ENCODE measurements around the gene INSM1.

The INSM1 gene

DNA sequence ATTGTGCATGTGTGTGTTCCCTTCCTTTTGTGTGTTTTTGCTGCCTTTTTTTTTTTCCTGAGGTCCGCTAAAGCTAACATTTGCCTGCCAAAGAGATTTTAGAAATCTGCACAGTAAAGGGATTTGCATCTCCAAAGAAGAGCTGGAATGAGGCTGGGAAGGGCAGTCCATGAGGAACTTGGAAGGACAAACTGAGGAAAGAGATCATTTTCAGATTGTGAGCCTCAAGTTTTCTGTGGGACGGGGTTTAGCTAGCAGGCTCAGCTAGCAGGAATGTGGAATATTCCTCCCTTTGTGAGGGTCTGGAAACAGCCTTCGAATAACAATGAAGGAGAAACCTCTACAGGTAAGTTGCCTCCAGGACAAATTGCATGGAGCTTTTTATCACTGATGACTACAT, 3.8 kb downstream of the INSM1 start:
- TF ChIP-seq, protein P1, sequence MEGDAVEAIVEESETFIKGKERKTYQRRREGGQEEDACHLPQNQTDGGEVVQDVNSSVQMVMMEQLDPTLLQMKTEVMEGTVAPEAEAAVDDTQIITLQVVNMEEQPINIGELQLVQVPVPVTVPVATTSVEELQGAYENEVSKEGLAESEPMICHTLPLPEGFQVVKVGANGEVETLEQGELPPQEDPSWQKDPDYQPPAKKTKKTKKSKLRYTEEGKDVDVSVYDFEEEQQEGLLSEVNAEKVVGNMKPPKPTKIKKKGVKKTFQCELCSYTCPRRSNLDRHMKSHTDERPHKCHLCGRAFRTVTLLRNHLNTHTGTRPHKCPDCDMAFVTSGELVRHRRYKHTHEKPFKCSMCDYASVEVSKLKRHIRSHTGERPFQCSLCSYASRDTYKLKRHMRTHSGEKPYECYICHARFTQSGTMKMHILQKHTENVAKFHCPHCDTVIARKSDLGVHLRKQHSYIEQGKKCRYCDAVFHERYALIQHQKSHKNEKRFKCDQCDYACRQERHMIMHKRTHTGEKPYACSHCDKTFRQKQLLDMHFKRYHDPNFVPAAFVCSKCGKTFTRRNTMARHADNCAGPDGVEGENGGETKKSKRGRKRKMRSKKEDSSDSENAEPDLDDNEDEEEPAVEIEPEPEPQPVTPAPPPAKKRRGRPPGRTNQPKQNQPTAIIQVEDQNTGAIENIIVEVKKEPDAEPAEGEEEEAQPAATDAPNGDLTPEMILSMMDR (IDR thresholded peaks at IDR 0.05; ENCODE audit: borderline replicate concordance, insufficient read depth, low read depth, low read length): no peak
- H3K4me3 ChIP-seq (ENCODE audit: low read depth, low read length): no peak overlapping the region

GRCh38 chr20:20373091-20373571, 5.2 kb downstream of the INSM1 start:
- TF ChIP-seq, protein P1 (IDR thresholded peaks at IDR 0.05; ENCODE audit: borderline replicate concordance, insufficient read depth, low read depth, low read length): no peak
- H3K4me3 ChIP-seq (ENCODE audit: low read depth, low read length): no peak overlapping the region

DNA sequence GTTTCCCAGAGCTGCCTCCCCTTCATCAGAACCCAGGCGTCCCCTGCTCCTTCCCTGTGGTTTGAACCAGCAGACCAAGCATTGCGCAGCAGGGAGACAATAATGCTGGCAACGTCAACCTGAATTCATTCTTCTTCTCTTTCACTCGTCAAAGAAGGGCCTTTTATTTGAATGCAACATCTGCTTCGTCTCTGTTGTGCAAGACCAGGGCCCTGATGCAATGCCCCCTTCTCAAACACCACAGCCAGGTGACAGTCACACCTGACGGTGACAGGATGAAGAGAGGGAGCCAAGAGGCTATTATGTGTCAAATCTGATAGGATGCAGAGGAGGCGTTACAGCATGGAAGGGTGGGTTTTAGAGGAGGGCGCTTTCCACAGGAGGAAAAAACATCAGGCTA, 8.0 kb downstream of the INSM1 start:
- no peak overlapping the region for H3K4me3 ChIP-seq (ENCODE audit: low read depth, low read length)
- TF ChIP-seq, protein P1 (IDR thresholded peaks at IDR 0.05; ENCODE audit: borderline replicate concordance, insufficient read depth, low read depth, low read length): no peak

- TF ChIP-seq, protein P1 (IDR thresholded peaks at IDR 0.05; ENCODE audit: borderline replicate concordance, insufficient read depth, low read depth, low read length): no peak
Measured at GRCh38 chr20:20386192-20386591, 18.3 kb downstream of the INSM1 start.

DNA sequence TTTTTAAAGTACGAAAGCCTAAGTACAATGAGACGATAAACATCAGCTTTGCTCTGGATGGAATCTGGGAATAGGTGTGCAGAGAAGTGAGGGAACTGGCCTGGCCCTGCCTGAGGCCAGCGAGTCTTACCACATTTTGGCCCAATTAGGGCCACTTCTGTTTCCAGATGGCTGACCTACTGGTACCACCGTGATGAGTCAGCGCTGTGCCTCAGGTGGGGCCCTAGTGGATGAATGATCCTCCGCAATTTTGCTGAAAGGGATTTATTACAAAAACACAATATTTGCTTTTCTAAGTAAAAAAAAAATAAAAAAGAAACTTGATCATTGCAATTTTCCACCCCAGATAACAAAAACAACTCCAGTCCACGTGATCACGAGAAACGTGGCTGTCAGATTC, 22.5 kb downstream of the INSM1 start:
- TF ChIP-seq, protein P1 (IDR thresholded peaks at IDR 0.05; ENCODE audit: borderline replicate concordance, insufficient read depth, low read depth, low read length): no peak
- H3K4me3 ChIP-seq (ENCODE audit: low read depth, low read length): no peak overlapping the region

More at GRCh38 chr20:20386192-20386591, 18.3 kb downstream of the INSM1 start:
- no peak overlapping the region for H3K4me3 ChIP-seq (ENCODE audit: low read depth, low read length)

- H3K4me3 ChIP-seq (ENCODE audit: low read depth, low read length): no peak overlapping the region
- TF ChIP-seq, protein P1 (IDR thresholded peaks at IDR 0.05; ENCODE audit: borderline replicate concordance, insufficient read depth, low read depth, low read length): no peak
Measured at GRCh38 chr20:20391115-20391514, 23.2 kb downstream of the INSM1 start.

GRCh38 chr20:20391766-20392165, 23.9 kb downstream of the INSM1 start:
- H3K4me3 ChIP-seq (ENCODE audit: low read depth, low read length): no peak overlapping the region
- TF ChIP-seq, protein P1 (IDR thresholded peaks at IDR 0.05; ENCODE audit: borderline replicate concordance, insufficient read depth, low read depth, low read length): no peak
